ENCODE data around the gene TRAM2. TPM values are rescaled to one million over a fixed set of nuclear protein-coding genes. Genes with fewer than 3 reads are reported as not detected.

TRAM2 gene
- total and polyA plus RNA-seq, 2 of the 13 experiments (the other 11 are each of a cell fraction or from before 2014, with no cell fraction given), result 49.1 to 72.5 TPM

DNA sequence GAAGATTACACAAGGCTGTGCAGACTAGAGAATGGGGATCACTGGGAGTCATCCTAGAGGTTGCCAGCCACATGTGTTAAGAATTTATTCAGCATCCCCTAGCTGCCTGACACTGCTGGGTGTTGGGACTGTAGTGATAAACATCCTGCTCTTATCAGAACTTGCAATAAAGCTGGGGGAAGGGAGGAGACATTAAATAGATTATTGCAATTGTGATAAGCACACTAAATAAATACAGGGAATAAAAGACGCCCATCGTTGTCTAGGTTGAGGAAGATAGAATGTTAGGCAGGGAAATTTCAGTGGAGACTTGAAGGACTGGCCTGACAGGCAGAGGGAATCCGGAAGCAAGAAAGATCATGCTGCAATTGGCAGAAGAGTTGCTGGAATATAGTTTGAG is 33.2 kb upstream of the TRAM2 start:
- Histone ChIP-seq H3K9ac (ENCODE audit: insufficient read depth, low read depth, low read length) (no peak overlapping the region), H3K9me3 (ENCODE audit: low read length) (no peaks in the 10 kb centered on the region), H3K4me3 (replicated peaks in 1 of 3; ENCODE audit: insufficient read depth in 1 of 3, low read depth in 2 of 3, low read length in 3 of 3) (no peak overlapping the region), H3K36me3 (replicated peaks in 1 of 2; ENCODE audit: control insufficient read depth in 1 of 2, insufficient read depth in 2 of 2, low read length in 2 of 2) (no peaks in the 10 kb centered on the region), H3K27me3 (ENCODE audit: control insufficient read depth in 1 of 2, insufficient read depth in 2 of 2, low read length in 2 of 2) (no peaks in the 10 kb centered on the region), H3K79me2 (ENCODE audit: insufficient read depth, low read length) (no peaks in the 10 kb centered on the region), H4K20me1 (ENCODE audit: insufficient read depth, low read length) (no peaks in the 10 kb centered on the region), H3K4me2 (ENCODE audit: low read depth, low read length) (no peak overlapping the region), H3K4me1 (ENCODE audit: insufficient read depth, low read length) (peaks cover 31% of the 10 kb centered on the region), H2AFZ (ENCODE audit: low read length) (no peak overlapping the region), H3K27ac (ENCODE audit: extremely low read length, insufficient read depth, low read length) (no peak overlapping the region)
- no peak for ATAC-seq
- intact Hi-C loops (cut with micrococcal nuclease; ENCODE audit: unreplicated experiment), result no loop called here
- FAIRE-seq, result no peak
- POLR2A ChIA-PET, result interaction anchor here (1.8 kb wide), 1 partner anchor 11 kb away, joined by 5 read pairs; no protein-coding TSS in a partner anchor
- no TSS peak for BruUV-seq (replicated peaks)
- CTCF ChIA-PET (ENCODE audit: low intra/inter-chr PET ratio, low total read pairs), result no interaction called here
- in situ Hi-C loops (cut with HindIII; ENCODE audit: extremely low pct_ligation_motif_present, low pct_unique_long_range_greater_than_20kb), result no loop called here
- WGBS (ENCODE audit: low lambda C conversion rate), result 47% methylated on average over 3 of the region's 3 CpGs
- DNase-seq (ENCODE audit: low spot score), result no peak
- TF ChIP-seq ZNF383 (CRISPR knock-in tag; IDR thresholded peaks at IDR 0.05; ENCODE audit: borderline replicate concordance) (no peak), ZNF772 (CRISPR knock-in tag; IDR thresholded peaks at IDR 0.05) (no peak), TFDP1 (CRISPR knock-in tag; IDR thresholded peaks at IDR 0.05; ENCODE audit: borderline replicate concordance) (no peak), SP2 (CRISPR knock-in tag; IDR thresholded peaks at IDR 0.05) (no peak), KDM2A (CRISPR knock-in tag; IDR thresholded peaks at IDR 0.05; ENCODE audit: borderline replicate concordance, low read depth) (no peak), ZNF552 (CRISPR knock-in tag; IDR thresholded peaks at IDR 0.05; ENCODE audit: borderline replicate concordance) (no peak), SRSF9 (IDR thresholded peaks at IDR 0.05; ENCODE audit: borderline replicate concordance, insufficient read depth, low read depth, low read length, poor library complexity, severe bottlenecking) (no peak), CENPT (CRISPR knock-in tag; IDR thresholded peaks at IDR 0.05; ENCODE audit: low read depth) (no peak), PBX3 (CRISPR knock-in tag; IDR thresholded peaks at IDR 0.05; ENCODE audit: borderline replicate concordance) (no peak), SP1 (IDR thresholded peaks at IDR 0.05) (no peak), SP1 (CRISPR knock-in tag; IDR thresholded peaks at IDR 0.05) (no peak), RXRB (CRISPR knock-in tag; IDR thresholded peaks at IDR 0.05; ENCODE audit: borderline replicate concordance) (no peak), SAP130 (CRISPR knock-in tag; IDR thresholded peaks at IDR 0.05; ENCODE audit: low read depth) (no peak)
- TF ChIP-seq, protein P1, sequence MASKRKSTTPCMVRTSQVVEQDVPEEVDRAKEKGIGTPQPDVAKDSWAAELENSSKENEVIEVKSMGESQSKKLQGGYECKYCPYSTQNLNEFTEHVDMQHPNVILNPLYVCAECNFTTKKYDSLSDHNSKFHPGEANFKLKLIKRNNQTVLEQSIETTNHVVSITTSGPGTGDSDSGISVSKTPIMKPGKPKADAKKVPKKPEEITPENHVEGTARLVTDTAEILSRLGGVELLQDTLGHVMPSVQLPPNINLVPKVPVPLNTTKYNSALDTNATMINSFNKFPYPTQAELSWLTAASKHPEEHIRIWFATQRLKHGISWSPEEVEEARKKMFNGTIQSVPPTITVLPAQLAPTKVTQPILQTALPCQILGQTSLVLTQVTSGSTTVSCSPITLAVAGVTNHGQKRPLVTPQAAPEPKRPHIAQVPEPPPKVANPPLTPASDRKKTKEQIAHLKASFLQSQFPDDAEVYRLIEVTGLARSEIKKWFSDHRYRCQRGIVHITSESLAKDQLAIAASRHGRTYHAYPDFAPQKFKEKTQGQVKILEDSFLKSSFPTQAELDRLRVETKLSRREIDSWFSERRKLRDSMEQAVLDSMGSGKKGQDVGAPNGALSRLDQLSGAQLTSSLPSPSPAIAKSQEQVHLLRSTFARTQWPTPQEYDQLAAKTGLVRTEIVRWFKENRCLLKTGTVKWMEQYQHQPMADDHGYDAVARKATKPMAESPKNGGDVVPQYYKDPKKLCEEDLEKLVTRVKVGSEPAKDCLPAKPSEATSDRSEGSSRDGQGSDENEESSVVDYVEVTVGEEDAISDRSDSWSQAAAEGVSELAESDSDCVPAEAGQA (IDR thresholded peaks at IDR 0.05; ENCODE audit: low read depth), result no peak
- TF ChIP-seq, protein P1 (CRISPR knock-in tag; IDR thresholded peaks at IDR 0.05; ENCODE audit: borderline replicate concordance), result no peak

Measured in HepG2 (cell line).